Stimulated activated CD8-positive, alpha-beta memory T cell treated with anti-CD3 and anti-CD28 coated beads, Interleukin-15, amount 100 ng/mL, for 24 hours (primary cell): ENCODE data around the gene STARD7.

Experiments
- DNase-seq: peaks from one replicate; pipeline ENCODE4 v3.0.0-alpha.2; 2020; ENCODE audit warnings: low read depth

STARD7 gene

GRCh38 chr2:96135621-96136020, 73.0 kb downstream of the STARD7 start:
- no peak for DNase-seq

GRCh38 chr2:96135171-96135570, 73.5 kb downstream of the STARD7 start:
- no peak for DNase-seq
